Peyer's patch (tissue), 4 donors: Measurements from ENCODE around the gene NPDC1.

Experiments used
- CTCF ChIP-seq, 6 experiments: fragments of 450-650 bp in 4 of 6; fragments of 200-600 bp in 2 of 6; sonication (generic) in 1 of 6; IDR thresholded peaks; one replicate each; pipeline ENCODE4 v1.5.1; 2017 to 2019; ENCODE audit warnings: antibody characterized with exemption in 6 of 6, mild to moderate bottlenecking in 3 of 6, moderate library complexity in 1 of 6
- POLR2A ChIP-seq, 2 donors: fragments of 450-650 bp; IDR thresholded peaks; one replicate each; pipeline ENCODE4 v1.5.1; 2017; ENCODE audit warnings: antibody characterized with exemption in 2 of 2, mild to moderate bottlenecking in 2 of 2, moderate library complexity in 2 of 2

DNA sequence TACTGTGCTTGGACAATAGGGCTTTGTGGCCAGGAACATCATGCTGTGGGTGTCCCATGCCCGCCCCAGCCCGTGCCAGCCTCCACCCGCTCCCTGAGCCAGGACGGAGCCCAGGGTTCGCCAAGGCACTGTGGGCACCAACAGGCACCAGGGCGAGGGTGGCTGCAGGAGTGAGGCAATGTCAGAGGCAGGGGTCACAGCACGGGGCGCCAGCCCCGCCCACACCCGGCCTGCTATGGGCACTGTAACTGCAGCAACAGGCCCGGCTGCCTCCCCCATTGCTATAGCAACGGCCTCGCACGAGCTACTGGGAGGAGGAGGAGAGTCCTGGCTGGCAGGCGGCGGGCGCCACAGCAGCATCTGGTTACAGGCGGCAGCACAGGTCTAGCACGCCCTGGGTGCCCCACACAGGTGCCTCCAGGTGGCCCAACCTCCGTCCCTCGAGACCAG is 20.4 kb downstream of the NPDC1 start:
- TF ChIP-seq POLR2A (IDR thresholded peaks at IDR 0.05) (no peak), CTCF (IDR thresholded peaks at IDR 0.05) (peak in 1 of 6 experiments; percentile 16)
